NCI-H2196 (cell line): ENCODE data around the gene TMIE.
"Not testable (repeated sequence)": the region's sequence is repeated elsewhere in the genome, so short reads cannot be mapped to it uniquely, and the experiment has no call there.

Source experiments
- DNase-seq: peaks from one replicate; lab custom pipeline; 2025; ENCODE audit not compliant: unreplicated experiment; lab: John Stamatoyannopoulos, UW

TMIE gene

DNA sequence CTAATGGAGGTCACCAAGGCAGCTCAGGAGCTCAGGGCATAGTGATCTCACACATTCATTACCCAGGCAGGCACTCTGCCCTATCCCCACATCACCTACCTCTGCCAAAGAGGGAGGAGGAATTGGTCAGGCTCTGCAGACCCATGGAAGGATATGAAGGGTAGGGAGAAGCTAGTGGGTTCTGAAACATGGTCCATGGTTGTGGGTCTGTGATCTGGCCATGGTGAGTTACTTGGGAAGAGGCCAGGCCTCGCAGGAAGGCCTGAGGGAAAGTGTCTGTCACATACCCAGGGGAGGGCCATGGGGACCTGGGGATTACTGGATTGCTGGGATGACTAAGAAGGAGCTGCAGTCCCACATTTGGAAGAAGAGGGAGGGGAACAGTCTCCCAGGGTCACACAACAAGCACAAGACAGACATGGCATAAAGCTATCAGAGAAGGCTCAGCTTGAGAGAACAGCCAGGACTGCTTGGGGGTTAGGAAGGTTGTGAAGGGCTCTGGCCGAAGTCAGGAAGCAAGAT, 17.9 kb downstream of the TMIE start:
- no peak for DNase-seq

DNA sequence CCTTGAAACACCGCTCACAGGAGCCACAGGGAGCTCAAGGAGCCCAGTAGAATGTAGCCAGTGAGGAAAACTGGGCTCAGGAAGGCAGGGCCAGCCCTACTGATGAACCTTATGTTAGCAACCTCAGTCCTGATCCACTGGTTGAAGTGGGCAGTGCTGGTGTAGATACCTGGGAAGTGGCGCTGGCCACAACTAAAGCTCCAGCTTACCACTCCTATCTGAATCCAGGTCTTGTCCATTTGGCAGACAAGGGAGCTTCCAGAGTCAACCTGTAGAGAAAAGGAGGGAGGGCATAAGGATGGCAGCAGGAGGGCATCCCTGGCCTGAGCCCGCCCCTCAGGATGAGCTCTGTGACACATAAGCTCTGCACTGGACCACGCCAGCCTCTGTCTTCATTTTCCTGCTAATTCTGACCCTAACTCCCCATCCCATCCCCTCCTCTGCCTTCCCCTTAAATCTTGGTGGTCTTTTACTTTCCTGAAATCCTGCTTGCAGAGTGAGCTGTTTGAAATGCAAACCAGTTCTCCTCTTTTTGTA, 18.6 kb downstream of the TMIE start:
- DNase-seq, result no peak

DNA sequence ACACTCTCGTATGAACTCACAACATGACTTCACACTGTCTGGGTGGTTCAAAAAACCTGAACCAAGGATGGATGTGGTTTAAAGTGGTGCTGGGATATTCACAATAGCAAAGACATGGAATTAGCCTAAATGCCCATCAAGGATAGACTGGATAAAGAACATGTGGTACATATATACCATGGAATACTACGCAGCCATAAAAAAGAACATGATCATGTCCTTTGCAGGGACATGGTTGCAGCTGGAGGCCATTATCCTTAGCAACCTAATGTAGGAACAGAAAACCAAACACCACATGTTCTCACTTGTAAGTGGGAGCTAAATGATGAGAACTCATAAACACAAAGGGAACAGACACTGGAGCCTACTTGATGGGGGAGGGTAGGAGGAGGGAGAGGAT, 19.8 kb downstream of the TMIE start:
- DNase-seq, result no peak

DNA sequence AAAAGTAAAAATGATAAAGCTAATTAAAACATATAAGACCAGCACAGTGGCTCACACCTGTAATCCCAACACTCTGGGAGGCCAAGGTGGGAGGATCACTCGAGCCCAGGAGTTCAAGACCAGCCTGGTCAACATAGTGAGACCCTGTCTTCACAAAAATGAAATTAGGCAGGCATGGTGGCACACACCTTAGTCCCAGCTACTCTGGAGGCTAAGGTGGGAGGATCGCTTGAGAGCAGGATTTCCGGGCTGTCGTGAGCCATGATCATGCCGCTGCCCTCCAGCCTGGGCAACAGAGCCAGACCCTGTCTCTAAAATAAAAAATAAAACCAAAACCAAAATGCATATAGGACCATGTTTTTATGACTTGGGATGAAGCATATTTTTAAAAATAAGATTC, 21.3 kb downstream of the TMIE start:
- DNase-seq, result no peak

DNA sequence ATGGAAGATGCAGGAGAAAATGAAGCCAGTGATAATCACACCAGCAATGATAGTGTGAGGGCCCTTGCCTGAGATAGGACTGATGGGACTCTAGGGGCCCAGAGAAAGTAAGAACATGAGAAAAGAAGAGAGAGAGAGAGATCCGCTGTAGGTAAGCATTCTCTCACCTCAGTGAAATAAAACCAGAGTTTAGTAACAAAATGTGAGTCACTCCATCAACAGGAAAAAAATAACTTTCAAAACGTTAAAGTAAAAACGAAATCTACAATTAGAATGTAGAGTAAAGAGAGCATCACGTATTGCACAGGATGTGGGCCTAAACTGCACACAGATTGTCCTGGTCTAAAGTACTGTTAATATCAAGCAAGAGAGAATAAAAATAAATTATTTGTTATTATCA, 23.2 kb downstream of the TMIE start:
- DNase-seq, result no peak

DNA sequence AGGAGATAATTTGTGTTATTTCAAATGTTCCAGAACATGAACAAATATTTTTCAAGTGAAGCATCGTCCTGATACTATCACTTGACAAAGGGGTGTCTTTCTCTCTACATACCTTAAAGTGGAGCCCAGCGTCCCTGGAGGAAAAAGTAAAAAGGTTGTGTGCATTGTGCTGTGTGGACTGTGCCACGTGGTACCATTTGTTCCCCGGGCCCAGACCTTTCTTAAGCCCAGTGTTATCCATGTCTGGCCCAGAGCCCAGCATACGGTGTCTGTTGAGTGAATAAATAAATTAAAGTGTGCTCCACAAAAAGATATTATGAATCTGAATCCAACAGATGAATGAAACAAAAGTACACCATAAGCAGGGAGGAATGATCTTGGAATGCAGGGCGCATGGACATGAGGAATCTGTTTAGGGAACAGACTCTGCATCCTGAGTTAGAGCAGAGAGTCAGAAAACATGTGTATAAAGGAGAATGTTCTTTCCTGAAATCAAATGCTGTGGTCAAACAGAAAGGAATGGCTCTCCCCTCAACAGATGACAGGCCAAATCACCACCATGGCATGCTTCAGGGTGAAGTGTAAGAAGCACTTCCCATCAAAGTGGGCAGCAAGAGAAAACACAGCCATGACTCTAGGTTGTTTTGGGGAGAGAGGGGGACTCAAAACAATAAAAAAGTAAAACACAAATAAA, 24.6 kb downstream of the TMIE start:
- no peak for DNase-seq

DNA sequence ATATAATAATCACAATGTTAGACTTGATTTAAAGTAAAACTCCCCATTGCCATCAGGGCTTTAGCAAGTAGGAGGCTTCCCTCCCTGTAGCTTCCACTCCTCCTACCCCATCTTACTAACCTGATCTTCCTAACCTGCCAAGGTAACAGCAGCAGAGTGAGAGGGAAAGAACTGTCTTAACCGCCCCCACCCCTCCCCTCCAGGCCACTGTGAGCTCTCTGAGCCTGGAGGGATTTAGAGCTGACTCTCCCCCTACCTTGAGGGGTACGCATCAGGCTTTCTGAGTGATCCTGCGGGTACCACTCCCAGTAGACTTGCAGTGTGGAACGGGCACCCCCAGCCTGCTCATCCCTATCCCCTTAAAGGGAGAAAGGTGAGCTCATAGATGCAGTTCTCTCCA, 27.8 kb downstream of the TMIE start:
- DNase-seq, result no peak

DNA sequence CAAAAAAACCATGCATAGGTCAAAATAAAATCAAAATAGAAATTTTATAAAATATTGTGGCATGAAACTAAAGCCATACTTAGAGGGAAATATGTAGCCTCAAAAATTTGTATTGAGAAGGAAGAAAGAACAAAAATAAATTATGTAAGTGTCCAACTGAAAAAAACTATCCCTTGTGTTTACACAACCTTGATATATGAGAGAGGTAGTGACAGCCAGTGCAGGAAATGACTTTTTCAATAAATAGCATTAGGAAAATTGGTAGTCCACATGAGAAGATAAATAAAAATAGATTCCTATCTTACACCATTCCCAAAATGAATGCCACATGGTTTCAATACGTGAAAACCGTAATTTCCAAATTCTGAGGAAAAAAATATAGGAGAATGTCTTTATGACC, 29.6 kb downstream of the TMIE start:
- no peak for DNase-seq

DNA sequence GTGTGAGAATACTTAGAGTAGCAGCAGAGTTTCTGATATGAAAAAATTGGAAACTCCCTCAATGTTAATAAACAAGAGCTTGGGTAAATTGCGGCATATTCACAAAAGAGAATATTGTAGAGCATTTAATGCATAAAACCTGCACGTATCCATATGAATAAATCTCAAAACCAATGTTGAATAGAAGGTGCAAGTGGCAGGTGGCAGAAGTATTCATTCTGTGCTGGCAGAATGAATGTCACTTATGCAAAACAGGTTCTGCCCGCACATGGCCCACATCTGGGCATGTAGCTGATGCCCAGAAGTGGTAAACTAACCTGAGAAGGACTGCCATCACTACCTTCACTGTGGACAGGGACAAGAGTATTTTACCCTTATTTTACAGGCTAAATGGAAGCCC, 30.6 kb downstream of the TMIE start:
- no peak for DNase-seq

DNA sequence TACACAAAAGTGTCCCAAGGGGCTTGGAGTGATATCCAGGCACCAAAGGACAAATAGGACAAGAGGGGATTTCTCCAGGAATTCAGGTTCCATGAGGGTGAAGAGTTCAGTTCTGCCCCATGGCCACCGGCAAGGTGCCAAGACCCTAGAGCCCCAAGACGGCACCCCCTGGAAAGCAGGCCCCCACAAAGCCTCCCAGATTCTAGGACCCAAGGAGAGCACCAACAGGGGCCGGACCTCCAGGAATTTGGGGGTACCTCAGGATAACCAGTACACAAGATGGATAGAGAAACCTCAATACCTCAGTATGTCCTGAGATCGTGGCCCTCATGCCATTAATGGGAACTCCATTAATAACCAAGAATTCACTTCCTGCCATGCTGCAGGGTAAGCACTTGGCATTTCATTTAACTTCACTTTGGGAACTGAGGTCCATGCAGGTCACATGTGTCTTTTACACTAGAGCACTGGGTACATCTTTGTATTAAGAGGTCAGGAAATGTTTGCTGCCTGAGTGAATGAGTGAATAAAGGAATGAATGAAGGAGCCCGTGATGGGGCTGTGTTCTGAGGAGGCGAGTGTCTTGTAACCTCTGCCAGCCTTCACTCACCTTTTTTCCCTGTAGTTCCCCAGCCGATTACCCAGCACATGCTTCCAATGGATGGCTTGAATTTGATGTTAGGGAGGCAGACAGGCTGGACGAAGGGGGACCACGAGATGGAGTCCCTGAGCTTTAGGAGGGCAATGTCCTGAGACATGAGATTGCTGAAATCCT, 32.0 kb downstream of the TMIE start:
- DNase-seq, result no peak

DNA sequence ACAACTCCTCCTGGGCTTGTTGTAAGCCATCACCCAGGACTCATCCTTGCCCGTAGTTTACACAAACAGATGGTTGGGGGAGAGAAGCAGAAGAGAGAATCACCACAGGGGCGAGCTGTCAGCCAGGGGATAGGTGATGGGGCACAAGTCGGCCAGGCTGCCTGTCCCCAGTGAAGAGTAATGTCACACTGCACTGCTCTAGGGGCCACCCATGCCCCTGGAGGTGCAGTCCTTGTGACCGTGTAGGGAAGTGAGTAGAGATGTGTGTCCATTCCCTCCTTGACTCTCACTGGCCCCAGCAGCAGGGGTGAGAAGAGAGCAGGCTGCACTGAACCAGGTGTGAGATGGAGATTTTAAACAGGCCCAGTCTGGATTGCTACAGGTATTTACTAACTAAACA, 33.6 kb downstream of the TMIE start:
- DNase-seq, result no peak

DNA sequence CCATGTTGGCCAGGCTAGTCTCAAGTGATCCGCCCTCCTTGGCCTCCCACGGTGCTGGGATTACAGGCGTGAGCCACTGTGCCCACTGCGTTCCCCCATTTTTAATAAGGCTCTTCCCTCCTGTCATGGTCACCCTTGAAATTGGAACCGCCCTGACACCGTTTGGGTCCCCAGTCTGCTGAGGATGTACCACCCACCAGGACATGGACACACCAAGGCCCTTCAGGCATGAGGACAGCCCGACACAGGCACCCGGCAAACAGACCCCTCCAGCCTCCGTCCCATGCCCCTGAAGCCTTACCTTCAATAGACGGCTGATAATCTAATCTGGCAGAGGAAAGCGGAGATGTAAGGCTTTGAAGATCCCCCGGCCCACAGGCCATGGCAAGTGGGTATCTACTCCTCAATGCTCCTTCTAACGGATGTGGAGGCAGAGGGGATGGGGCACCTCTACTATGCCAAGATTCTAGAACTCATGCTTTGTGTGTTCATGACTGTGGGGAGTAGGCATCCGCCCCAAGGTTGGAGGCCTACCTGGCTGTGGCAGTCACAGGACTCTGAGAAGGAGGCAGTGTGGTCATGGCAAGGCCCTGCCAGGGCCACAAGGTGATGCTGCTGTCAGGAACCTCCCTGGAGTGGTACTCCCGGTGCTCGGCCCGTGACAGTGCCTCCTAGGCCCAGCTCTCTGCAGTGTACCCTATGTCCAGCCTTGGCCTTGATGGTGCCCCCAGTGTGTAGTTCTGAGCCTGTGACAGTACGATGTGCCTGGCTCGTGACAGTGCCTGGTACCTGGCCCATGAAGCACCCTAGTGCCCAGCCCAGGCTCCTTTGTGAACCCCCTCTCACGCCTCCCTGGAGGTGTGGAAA, 35.0 kb downstream of the TMIE start:
- no peak for DNase-seq

DNA sequence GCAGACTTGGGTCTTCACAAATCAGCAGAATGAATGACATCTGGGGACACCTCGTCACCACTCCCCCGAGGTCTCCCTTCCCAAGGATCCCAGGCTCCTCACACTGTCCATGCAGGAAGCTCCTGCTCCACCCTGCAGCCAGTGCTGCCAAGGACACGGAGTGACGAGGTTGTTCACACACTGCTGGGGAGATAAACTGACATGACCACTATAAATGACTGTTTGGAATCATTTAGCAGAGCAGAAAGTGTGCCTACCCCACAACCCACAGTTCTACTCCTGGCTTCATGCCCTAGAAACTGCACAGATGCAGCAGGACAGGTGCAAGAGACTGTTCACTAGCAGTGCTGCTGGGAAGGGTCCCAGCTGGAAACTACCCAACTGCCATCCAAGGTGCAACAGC, 36.1 kb downstream of the TMIE start:
- no peak for DNase-seq

DNA sequence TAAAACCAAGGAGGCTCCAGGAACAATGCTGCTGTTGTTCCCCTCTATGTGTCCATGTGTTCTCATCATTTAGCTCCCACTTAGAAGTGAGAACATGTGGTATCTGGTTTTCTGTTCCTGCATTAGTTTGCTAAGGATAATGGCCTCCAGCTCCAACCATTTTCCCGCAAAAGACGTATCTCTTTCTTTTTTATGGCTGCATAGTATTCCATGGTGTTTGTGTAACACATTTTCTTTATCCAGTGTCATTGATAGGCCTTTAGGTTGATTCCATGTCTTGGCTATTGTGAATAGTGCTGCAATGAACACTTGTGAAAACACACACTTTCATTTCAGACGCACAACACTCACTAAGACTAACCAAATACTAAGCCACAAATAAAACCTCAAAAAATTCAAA, 38.4 kb downstream of the TMIE start:
- not testable (repeated sequence) for DNase-seq

DNA sequence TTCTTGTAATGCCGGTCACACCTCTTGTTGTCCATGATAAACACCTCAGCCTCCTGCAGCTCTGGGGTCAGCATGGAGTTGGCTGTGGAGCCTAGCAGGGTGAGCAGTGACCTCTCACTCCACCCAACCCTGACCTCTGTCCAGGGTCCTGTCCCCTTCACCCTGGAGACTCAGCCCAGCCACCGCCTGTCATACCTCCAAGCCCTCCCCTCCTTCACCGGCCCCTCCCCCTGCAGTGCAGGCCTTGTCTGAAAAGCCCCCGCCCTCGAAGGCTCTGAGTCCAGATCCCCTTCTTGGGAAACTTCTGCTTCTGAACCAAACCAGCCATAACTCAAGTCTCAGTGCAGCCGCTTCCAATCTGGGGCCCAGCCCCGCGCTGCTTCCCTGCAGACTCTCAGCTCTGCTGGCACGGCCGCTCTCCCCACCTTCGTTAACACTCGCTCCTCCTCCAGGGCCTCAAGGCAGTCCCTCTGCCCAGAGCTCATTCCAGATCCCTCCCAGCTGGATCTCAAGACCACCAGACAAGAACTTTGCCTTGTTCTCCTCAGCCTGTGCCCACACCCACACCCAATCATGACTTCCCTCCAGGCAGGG, 41.9 kb downstream of the TMIE start:
- DNase-seq, result no peak

DNA sequence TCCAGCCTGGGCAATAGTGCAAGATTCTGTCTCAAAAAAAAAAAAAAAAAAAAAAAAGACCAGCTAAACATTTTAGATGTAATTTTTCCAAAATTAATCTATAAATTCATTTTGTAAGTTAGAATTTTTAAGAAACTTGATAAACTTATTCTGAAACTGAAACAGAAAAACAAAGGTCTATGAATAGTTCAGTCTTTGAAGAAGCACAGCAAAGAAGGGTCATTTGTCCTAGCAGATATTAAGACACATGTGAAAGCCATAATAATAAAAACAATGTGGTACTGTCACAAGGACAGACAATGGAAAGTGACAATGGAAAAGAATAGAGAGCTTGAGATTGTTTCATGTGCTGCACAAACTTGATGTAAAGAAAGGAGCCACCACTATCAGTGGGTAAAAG, 45.5 kb downstream of the TMIE start:
- no peak for DNase-seq

DNA sequence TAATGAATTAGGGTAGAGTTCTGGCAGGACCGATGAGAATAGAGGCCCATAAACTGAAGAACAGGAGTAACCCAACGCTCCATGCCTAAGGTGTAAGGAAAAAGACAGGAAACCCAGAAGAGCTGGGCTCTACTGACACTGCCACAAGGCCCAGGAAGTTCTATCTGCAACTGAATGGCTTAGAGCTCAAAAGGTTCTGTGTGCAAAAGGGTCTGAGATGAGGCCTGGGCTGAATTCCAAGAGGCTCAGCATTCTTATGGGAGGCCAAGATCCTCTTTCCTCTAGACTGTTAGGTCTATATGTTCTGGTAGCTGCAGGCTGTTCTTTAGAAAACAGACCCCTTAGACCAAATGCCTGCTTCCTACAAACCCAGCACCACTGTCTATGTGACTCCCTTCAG, 47.0 kb downstream of the TMIE start:
- DNase-seq, result no peak

DNA sequence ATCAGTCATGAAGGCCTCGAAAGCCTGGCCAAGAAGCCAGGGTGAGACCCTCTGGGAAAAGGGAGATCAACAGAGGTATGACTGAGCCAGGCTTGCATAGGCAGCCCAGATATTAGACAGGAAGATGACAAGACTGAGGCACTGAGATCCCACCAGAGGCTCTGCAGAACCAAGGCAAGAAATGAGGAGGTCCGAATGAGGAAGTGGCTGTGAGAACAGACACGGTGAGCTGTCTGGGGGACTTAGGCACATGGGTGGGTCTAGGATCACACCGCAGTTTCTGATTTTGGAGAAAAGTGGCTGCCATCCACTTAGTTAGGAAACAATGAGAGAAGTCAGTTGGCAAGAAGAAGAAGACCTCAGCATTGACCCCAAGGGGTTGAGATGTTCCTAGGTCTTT, 47.9 kb downstream of the TMIE start:
- no peak for DNase-seq

DNA sequence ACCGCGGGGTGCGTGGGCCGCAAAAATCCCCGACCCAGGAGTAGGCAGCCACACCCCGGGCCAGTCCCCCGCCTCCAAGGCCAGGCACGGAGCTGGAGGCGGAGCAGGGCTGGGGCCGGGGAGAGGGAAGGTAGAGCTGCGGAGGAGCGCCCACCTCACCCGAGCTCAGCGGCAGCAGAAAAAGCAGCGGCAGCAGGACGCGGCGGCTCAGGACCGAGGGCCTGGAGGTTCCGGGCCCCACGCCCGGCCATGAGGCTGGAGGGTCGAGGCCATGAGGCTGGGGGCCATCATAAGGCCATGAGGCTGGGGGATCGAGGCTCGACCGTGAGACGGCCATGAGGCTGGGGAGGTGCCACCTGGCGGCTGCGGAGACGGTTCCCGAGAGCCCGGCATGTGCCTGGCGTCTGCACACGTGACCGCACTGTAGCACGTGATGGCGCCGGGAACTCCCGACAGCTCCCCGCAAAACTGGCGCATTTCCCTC, 49.4 kb downstream of the TMIE start:
- no peak for DNase-seq

DNA sequence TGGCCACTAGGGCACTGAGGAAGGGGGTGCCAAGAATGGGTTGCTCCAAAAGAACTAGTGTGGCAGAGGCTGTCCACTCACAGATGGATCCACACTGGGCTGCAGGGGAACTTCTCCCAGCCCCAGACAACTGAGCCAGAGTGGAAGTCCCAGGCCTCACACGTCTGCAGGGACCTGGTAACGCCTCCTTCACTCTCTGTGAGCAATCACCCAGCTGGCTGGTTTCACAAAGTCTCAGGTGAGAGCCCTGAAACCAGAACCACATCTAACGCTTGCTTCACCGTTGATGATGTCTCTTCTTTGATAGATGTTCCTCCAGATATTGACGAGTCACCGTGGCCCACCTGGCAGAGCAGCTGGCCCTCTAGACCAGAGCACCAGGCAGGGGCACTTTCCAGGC, 51.9 kb downstream of the TMIE start:
- not testable (repeated sequence) for DNase-seq

DNA sequence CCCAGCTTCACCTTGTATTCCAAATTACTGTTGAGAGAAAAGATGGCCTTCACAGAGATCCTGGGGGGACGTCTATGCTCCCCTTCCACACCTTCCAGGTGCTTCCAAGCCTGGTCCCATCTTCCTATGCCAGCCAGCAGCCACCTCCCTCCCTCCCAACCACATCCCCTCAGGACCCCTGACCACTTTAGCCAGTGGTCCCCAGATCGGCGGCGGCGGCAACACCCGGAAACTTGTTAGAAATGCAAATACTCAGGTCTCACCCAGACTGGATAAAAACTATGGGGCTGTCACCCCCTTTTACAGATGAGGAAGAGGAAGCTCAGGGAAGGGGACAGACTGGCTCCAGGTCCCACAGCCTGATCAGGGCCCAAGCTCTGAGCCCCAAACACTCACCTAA, 54.5 kb downstream of the TMIE start:
- no peak for DNase-seq
